ENCODE data around the gene KMT5C. TPM values are rescaled to one million over a fixed set of nuclear protein-coding genes. Genes with fewer than 3 reads are reported as not detected.

Gene KMT5C
- polyA plus RNA-seq, 2 donors = 5.0 to 9.4 TPM

- peaks cover 0 to 13% of the 10 kb centered on the region in 2 donors for H3K27me3 ChIP-seq (ENCODE audit: control insufficient read depth in 1 of 2, insufficient read depth in 2 of 2, low read length in 2 of 2)
- WGBS, 2 donors = 1 to 2% methylated on average over 62 to 72 of the region's 72 CpGs
- no peak overlapping the region for H3K27ac ChIP-seq (ENCODE audit: low read depth in 2 of 2, low read length in 1 of 2)
- H3K36me3 ChIP-seq (ENCODE audit: control insufficient read depth in 2 of 2, insufficient read depth in 2 of 2, low read length in 1 of 2) = no peaks in the 10 kb centered on the region
- peak overlapping the region; percentile 35 to 46 for H3K4me3 ChIP-seq (ENCODE audit: low read depth in 1 of 2, low read length in 2 of 2)
- H3K4me1 ChIP-seq (ENCODE audit: control insufficient read depth in 2 of 2, insufficient read depth in 2 of 2, low read length in 1 of 2) = peaks cover 3 to 11% of the 10 kb centered on the region in 2 donors
- peaks cover 0 to 5% of the 10 kb centered on the region in 2 donors for H3K9me3 ChIP-seq (ENCODE audit: control insufficient read depth in 2 of 2, insufficient read depth in 1 of 2, low read depth in 1 of 2, low read length in 1 of 2)
Measured at GRCh38 chr19:55353803-55354697, 14.4 kb downstream of the KMT5C start.

GRCh38 chr19:55354698-55355212, 15.1 kb downstream of the KMT5C start, which contains the start of gene COX6B2:
Gene COX6B2, minus strand, starts transcription at chr19:55354719. Its CDS starts 198 bp downstream, at chr19:55354521.
- peaks cover 3 to 11% of the 10 kb centered on the region in 2 donors for H3K4me1 ChIP-seq (ENCODE audit: control insufficient read depth in 2 of 2, insufficient read depth in 2 of 2, low read length in 1 of 2)
- peak within 1 kb of the TSS; percentile 35 to 46 for H3K4me3 ChIP-seq (ENCODE audit: low read depth in 1 of 2, low read length in 2 of 2)
- H3K27ac ChIP-seq (ENCODE audit: low read depth in 2 of 2, low read length in 1 of 2) = peak within 1 kb of the TSS in 1 of 2 donors; percentile 68
- peaks cover 0 to 15% of the 10 kb centered on the region in 2 donors for H3K27me3 ChIP-seq (ENCODE audit: control insufficient read depth in 1 of 2, insufficient read depth in 2 of 2, low read length in 2 of 2)
- no peaks in the 10 kb centered on the region for H3K36me3 ChIP-seq (ENCODE audit: control insufficient read depth in 2 of 2, insufficient read depth in 2 of 2, low read length in 1 of 2)
- peaks cover 0 to 5% of the 10 kb centered on the region in 2 donors for H3K9me3 ChIP-seq (ENCODE audit: control insufficient read depth in 2 of 2, insufficient read depth in 1 of 2, low read depth in 1 of 2, low read length in 1 of 2)
- WGBS, 2 donors = 2 to 3% methylated on average over 38 to 40 of the region's 43 CpGs

- Histone ChIP-seq H3K36me3 (ENCODE audit: control insufficient read depth in 2 of 2, insufficient read depth in 2 of 2, low read length in 1 of 2) (no peaks in the 10 kb centered on the region), H3K27ac (ENCODE audit: low read depth in 2 of 2, low read length in 1 of 2) (peak overlapping the region in 1 of 2 donors; percentile 68), H3K27me3 (ENCODE audit: control insufficient read depth in 1 of 2, insufficient read depth in 2 of 2, low read length in 2 of 2) (peaks cover 0 to 15% of the 10 kb centered on the region in 2 donors), H3K4me3 (ENCODE audit: low read depth in 1 of 2, low read length in 2 of 2) (no peak overlapping the region), H3K9me3 (ENCODE audit: control insufficient read depth in 2 of 2, insufficient read depth in 1 of 2, low read depth in 1 of 2, low read length in 1 of 2) (peaks cover 0 to 5% of the 10 kb centered on the region in 2 donors), H3K4me1 (ENCODE audit: control insufficient read depth in 2 of 2, insufficient read depth in 2 of 2, low read length in 1 of 2) (peaks cover 3 to 11% of the 10 kb centered on the region in 2 donors)
- WGBS, 2 donors = 20% methylated on average over 12 to 13 of the region's 13 CpGs
Measured at GRCh38 chr19:55355213-55355821, 15.6 kb downstream of the KMT5C start.

GRCh38 chr19:55358493-55358892, 18.8 kb downstream of the KMT5C start:
- no peak overlapping the region for H3K27ac ChIP-seq (ENCODE audit: low read depth in 2 of 2, low read length in 1 of 2)
- H3K36me3 ChIP-seq (ENCODE audit: control insufficient read depth in 2 of 2, insufficient read depth in 2 of 2, low read length in 1 of 2) = no peaks in the 10 kb centered on the region
- no peak overlapping the region for H3K4me3 ChIP-seq (ENCODE audit: low read depth in 1 of 2, low read length in 2 of 2)
- peaks cover 0 to 2% of the 10 kb centered on the region in 2 donors for H3K9me3 ChIP-seq (ENCODE audit: control insufficient read depth in 2 of 2, insufficient read depth in 1 of 2, low read depth in 1 of 2, low read length in 1 of 2)
- 88% methylated on average over 19 of the region's 19 CpGs for WGBS, 2 donors
- H3K27me3 ChIP-seq (ENCODE audit: control insufficient read depth in 1 of 2, insufficient read depth in 2 of 2, low read length in 2 of 2) = peaks cover 0 to 3% of the 10 kb centered on the region in 2 donors
- peaks cover 2 to 3% of the 10 kb centered on the region in 2 donors for H3K4me1 ChIP-seq (ENCODE audit: control insufficient read depth in 2 of 2, insufficient read depth in 2 of 2, low read length in 1 of 2)

- H3K36me3 ChIP-seq (ENCODE audit: control insufficient read depth in 2 of 2, insufficient read depth in 2 of 2, low read length in 1 of 2) = no peaks in the 10 kb centered on the region
- H3K9me3 ChIP-seq (ENCODE audit: control insufficient read depth in 2 of 2, insufficient read depth in 1 of 2, low read depth in 1 of 2, low read length in 1 of 2) = no peaks in the 10 kb centered on the region
- peaks cover 0 to 3% of the 10 kb centered on the region in 2 donors for H3K4me1 ChIP-seq (ENCODE audit: control insufficient read depth in 2 of 2, insufficient read depth in 2 of 2, low read length in 1 of 2)
- H3K4me3 ChIP-seq (ENCODE audit: low read depth in 1 of 2, low read length in 2 of 2) = no peak overlapping the region
- 67 to 71% methylated on average over 32 of the region's 32 CpGs for WGBS, 2 donors
- peaks cover 0 to 2% of the 10 kb centered on the region in 2 donors for H3K27me3 ChIP-seq (ENCODE audit: control insufficient read depth in 1 of 2, insufficient read depth in 2 of 2, low read length in 2 of 2)
- no peak overlapping the region for H3K27ac ChIP-seq (ENCODE audit: low read depth in 2 of 2, low read length in 1 of 2)
Measured at GRCh38 chr19:55358943-55359908, 19.6 kb downstream of the KMT5C start.

GRCh38 chr19:55360902-55361301, 21.2 kb downstream of the KMT5C start:
- no peaks in the 10 kb centered on the region for H3K4me1 ChIP-seq (ENCODE audit: control insufficient read depth in 2 of 2, insufficient read depth in 2 of 2, low read length in 1 of 2)
- no peak overlapping the region for H3K4me3 ChIP-seq (ENCODE audit: low read depth in 1 of 2, low read length in 2 of 2)
- H3K27me3 ChIP-seq (ENCODE audit: control insufficient read depth in 1 of 2, insufficient read depth in 2 of 2, low read length in 2 of 2) = peaks cover 0 to 2% of the 10 kb centered on the region in 2 donors
- H3K36me3 ChIP-seq (ENCODE audit: control insufficient read depth in 2 of 2, insufficient read depth in 2 of 2, low read length in 1 of 2) = no peaks in the 10 kb centered on the region
- no peaks in the 10 kb centered on the region for H3K9me3 ChIP-seq (ENCODE audit: control insufficient read depth in 2 of 2, insufficient read depth in 1 of 2, low read depth in 1 of 2, low read length in 1 of 2)
- no peak overlapping the region for H3K27ac ChIP-seq (ENCODE audit: low read depth in 2 of 2, low read length in 1 of 2)
- 89 to 95% methylated on average over 16 of the region's 16 CpGs for WGBS, 2 donors

GRCh38 chr19:55362174-55362989, 22.7 kb downstream of the KMT5C start:
- peaks cover 0 to 2% of the 10 kb centered on the region in 2 donors for H3K27me3 ChIP-seq (ENCODE audit: control insufficient read depth in 1 of 2, insufficient read depth in 2 of 2, low read length in 2 of 2)
- WGBS, 2 donors = 75 to 76% methylated on average over 29 to 38 of the region's 38 CpGs

GRCh38 chr19:55362990-55363716, 23.5 kb downstream of the KMT5C start, which contains the start of gene GARIN5B:
Gene GARIN5B, minus strand, starts transcription at chr19:55363260. Its CDS starts 194 bp downstream, at chr19:55363066.
- Histone ChIP-seq H3K4me3 (ENCODE audit: low read depth in 1 of 2, low read length in 2 of 2) (no peak within 1 kb of the TSS), H3K9me3 (ENCODE audit: control insufficient read depth in 2 of 2, insufficient read depth in 1 of 2, low read depth in 1 of 2, low read length in 1 of 2) (no peaks in the 10 kb centered on the region), H3K36me3 (ENCODE audit: control insufficient read depth in 2 of 2, insufficient read depth in 2 of 2, low read length in 1 of 2) (no peaks in the 10 kb centered on the region), H3K27ac (ENCODE audit: low read depth in 2 of 2, low read length in 1 of 2) (no peak within 1 kb of the TSS), H3K27me3 (ENCODE audit: control insufficient read depth in 1 of 2, insufficient read depth in 2 of 2, low read length in 2 of 2) (peaks cover 0 to 2% of the 10 kb centered on the region in 2 donors), H3K4me1 (ENCODE audit: control insufficient read depth in 2 of 2, insufficient read depth in 2 of 2, low read length in 1 of 2) (no peaks in the 10 kb centered on the region)
- 83% methylated on average over 27 of the region's 27 CpGs for WGBS, 2 donors

More at GRCh38 chr19:55362174-55362989, 22.7 kb downstream of the KMT5C start:
- Histone ChIP-seq H3K27ac (ENCODE audit: low read depth in 2 of 2, low read length in 1 of 2) (no peak overlapping the region), H3K9me3 (ENCODE audit: control insufficient read depth in 2 of 2, insufficient read depth in 1 of 2, low read depth in 1 of 2, low read length in 1 of 2) (no peaks in the 10 kb centered on the region), H3K4me1 (ENCODE audit: control insufficient read depth in 2 of 2, insufficient read depth in 2 of 2, low read length in 1 of 2) (no peaks in the 10 kb centered on the region), H3K4me3 (ENCODE audit: low read depth in 1 of 2, low read length in 2 of 2) (no peak overlapping the region), H3K36me3 (ENCODE audit: control insufficient read depth in 2 of 2, insufficient read depth in 2 of 2, low read length in 1 of 2) (no peaks in the 10 kb centered on the region)
